Activated CD4-positive, CD25-positive, alpha-beta regulatory T cell treated with anti-CD3 and anti-CD28 coated beads, Interleukin-2, amount 50 U/mL, for 72 hours (primary cell): Measurements from ENCODE around the gene MRPL40.

Experiments used
- DNase-seq: peaks from one replicate; pipeline ENCODE4 v3.0.0; 2021

MRPL40 gene

DNA sequence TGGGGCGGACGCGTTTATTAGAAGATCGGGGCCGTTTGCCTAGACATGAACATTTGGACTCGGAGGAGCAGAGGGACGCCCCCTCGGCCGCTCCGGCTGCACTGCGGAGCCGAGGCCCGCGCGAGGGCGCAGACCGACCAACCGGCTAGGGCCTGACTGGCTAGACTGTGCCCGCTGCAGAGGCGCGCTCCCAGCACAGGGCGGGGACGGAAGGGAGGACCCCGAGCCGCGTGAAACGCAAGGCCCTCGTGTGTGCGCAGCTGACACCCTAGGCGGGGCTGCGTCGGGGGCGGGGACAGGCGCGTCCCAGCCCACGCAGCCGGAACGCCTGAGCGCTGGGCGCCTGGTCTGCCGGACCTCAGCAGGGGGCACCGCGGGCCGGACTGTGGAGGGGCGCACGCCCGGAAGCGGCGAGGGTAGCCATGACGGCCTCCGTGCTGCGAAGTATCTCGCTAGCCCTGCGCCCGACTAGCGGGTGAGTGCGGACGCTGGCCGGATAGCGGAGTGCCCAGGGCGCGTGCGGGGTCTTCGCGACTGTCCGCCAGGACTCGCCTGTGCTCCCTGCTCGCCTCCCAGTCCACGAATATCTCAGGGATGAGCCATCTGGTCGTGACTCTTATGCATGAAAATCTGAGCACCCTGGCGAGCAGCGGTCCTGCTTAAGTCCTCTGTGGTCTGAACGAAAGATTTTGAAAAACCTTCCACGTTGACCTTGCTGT, at the start of gene MRPL40:
Gene MRPL40, plus strand, starts transcription at position 413 of the 719 bp plus-strand sequence. Its CDS starts 10 bp downstream, at position 423.
- peak; percentile 88 for DNase-seq

- no peak for DNase-seq
These were observed 49.1 kb upstream of the MRPL40 start for GRCh38 chr22:19383292-19383691.

DNA sequence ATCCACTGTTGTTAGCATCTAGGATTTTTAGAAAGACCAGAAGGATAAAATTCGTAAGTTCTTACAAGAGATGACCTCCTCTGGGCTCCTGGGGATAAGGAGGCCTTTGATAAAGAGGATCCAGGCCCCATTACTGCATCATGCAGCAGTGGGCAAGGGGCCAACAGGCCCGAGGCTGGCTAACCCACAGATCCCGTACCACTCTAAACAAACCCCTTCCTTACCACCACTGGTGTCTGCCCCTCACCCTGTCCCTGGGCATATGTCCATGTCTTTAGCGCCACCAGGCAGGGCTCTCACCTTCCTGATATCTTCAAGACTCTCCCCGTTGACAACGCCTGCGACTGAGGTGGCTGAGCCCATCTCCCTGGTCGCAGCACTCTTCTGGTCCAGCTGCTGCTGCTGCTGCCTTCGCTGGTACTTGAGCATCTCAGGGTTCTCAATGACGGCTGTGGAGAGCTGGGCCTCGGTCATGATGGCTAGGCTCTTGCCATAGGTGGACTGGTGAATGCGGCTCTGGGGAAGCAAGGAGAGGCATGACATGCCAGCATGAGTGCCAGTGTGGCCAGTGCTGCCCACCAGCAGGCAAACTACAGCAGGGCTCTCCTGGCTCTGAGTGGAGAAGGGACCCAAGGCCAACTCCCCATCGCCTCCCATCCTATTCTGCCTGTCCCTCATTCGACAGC, 47.0 kb upstream of the MRPL40 start:
- no peak for DNase-seq

DNA sequence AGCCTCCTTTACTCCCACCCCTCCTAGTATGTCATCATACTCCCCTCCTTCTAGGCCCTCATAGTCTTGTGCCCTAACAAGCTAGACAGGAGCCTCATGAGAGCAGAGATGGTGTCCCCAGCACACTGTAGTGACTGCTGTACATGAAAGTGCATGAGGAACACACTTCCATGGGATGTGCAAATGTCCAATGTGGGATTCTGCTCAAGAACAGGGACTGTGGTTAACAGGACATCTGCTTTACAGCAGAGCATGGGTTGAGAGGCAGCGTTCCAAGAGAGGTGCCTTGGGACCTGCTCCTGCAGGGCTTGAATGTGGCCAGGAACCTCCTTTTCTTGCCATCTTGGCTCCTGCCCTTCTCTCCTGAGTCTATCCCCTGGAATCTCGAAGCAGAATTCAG, 46.1 kb upstream of the MRPL40 start:
- no peak for DNase-seq

GRCh38 chr22:19387038-19387437, 45.3 kb upstream of the MRPL40 start:
- no peak for DNase-seq

- no peak for DNase-seq
These were observed 44.8 kb upstream of the MRPL40 start for GRCh38 chr22:19387575-19387974.

- no peak for DNase-seq
These were observed 38.6 kb upstream of the MRPL40 start for GRCh38 chr22:19393704-19394103.

GRCh38 chr22:19394274-19395050, 37.9 kb upstream of the MRPL40 start:
- DNase-seq = no peak

- DNase-seq = no peak
These were observed 37.1 kb upstream of the MRPL40 start for GRCh38 chr22:19395276-19395675.

- DNase-seq = no peak
These were observed 35.8 kb upstream of the MRPL40 start for GRCh38 chr22:19396561-19396933.

DNA sequence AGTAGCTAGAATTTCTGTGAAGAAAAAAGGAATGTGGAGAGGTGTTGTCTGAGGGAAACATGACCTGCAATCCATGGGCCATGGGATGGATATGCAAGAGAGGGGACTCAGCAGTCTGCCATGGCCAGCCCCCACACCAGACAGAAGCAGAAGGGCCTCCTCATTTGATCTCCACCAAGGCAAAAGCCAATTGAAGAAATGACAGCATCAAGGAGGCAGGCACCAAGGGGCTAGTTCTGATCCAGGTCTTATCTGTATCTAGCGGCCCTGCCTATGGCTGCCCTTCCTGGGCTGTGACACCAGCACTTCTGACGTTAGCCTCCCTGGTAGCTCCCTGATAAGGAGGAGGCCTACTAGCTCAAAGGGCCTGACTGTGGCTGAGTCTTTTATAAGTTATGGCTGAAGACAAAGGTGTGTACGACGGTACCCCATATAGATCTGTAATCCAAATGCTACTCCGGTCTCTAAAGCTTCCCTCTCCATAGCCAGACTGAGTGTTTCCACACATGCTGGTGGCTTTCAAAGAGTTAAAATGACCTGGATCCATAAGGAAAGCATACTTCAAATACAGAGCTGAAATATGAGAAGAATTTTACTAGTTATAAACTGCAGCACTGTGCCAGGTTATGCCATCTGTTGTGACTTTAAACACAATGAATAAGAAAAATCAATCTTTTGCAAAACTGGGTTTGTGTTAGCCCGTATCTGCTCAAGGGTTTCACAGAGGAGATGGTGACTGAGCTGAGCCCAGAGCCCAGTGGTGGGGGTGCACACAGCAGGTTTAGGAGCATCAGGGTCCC, 35.2 kb upstream of the MRPL40 start:
- DNase-seq = no peak

GRCh38 chr22:19397734-19398104, 34.6 kb upstream of the MRPL40 start:
- DNase-seq = no peak

DNA sequence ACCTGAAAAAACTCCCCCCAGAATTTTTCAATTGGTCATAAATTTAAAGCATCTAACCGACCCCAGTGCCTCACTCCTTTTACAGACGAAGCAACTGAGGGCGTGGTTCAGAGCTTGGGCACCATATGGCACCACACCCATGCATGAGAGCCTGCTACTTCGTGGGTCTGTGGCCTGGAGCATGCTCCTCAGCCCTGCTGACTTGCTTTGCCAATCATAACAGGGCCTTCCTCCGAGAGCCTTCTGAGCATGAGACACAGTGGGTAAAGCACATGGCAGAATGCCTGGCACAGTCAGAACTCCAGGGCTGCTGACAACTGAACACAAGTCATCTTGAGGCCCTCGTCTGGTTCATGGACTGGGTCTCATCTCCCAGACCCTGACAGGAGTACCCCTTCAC, 34.1 kb upstream of the MRPL40 start:
- no peak for DNase-seq

DNA sequence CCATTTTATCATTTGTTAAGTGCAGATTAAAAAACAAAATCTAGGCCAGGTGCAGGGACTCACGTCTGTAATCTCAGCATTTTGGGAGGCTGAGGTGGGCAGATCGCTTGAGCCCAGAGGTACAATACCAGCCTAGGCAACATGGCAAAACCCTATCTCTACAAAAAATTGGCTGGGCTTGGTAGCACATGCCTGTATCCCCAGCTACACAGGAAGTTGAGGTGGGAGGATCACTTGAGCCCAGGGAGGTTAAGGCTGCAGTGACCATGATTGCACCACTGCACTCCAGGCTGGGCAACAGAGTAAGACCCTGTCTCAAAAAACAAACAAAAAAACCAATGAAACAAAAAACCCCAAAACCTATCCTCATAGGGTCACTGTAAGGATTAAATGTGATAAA, 33.7 kb upstream of the MRPL40 start:
- no peak for DNase-seq

- no peak for DNase-seq
These were observed 31.5 kb upstream of the MRPL40 start for GRCh38 chr22:19400881-19401280.

- DNase-seq = no peak
These were observed 30.9 kb upstream of the MRPL40 start for GRCh38 chr22:19401483-19401882.

GRCh38 chr22:19402642-19403191, 29.6 kb upstream of the MRPL40 start:
- no peak for DNase-seq

GRCh38 chr22:19404676-19405075, 27.7 kb upstream of the MRPL40 start:
- DNase-seq = no peak

- DNase-seq = no peak
These were observed 27.2 kb upstream of the MRPL40 start for GRCh38 chr22:19405133-19405532.

DNA sequence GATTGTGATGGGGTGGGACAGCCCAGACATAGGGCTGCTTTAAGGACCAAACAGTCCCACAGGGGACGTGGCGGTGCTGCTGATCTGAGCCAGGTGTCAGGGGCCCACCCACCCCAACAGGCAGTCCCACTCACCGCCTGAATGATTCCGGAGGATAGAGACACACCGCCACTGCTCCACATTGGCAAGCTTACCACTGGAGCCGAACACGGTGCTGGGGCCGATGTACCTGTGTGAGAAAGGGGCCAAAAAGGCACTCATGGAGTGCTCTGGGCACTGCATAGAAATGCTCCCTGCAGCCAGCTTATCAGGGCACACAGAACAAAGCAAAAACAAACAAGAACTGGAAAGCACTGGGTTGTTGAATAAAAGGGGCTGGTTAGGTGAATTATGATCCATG, 26.7 kb upstream of the MRPL40 start:
- no peak for DNase-seq

GRCh38 chr22:19406281-19406811, 26.0 kb upstream of the MRPL40 start:
- no peak for DNase-seq

- DNase-seq = no peak
These were observed 25.5 kb upstream of the MRPL40 start for GRCh38 chr22:19406846-19407245.
